Measurements from ENCODE around the gene IGF2. TPM values are rescaled to one million over a fixed set of nuclear protein-coding genes. Genes with fewer than 3 reads are reported as not detected.

The IGF2 gene
- total RNA-seq, 2 experiments from 2014 or later = not detected

- ATAC-seq (no peak), DNase-seq (no peak)
- H3K9me3 Mint-ChIP-seq (ENCODE audit: insufficient read depth) = no peaks in the 10 kb centered on the region
- peaks cover 59% of the 10 kb centered on the region for H3K27me3 Mint-ChIP-seq (ENCODE audit: low read depth)
- no peaks in the 10 kb centered on the region for H3K36me3 Mint-ChIP-seq (ENCODE audit: low read depth)
- H3K4me3 Mint-ChIP-seq = no peak overlapping the region
- CTCF ChIA-PET = interaction anchor here (1.2 to 10.2 kb wide), 3 partner anchors 9 to 454 kb away, joined by 3 to 261 read pairs (median 5); no protein-coding TSS in a partner anchor
- H3K4me1 Mint-ChIP-seq (ENCODE audit: low read depth) = peaks cover 12% of the 10 kb centered on the region
- POLR2A ChIA-PET = no interaction called here
- no peak overlapping the region for H3K27ac Mint-ChIP-seq
Observed at GRCh38 chr11:2147391-2147790, 8.2 kb upstream of the IGF2 start.

GRCh38 chr11:2146051-2146450 is 6.9 kb upstream of the IGF2 start:
- H3K4me1 Mint-ChIP-seq (ENCODE audit: low read depth) = peaks cover 10% of the 10 kb centered on the region
- H3K27ac Mint-ChIP-seq = no peak overlapping the region
- ATAC-seq (no peak), DNase-seq (no peak)
- ChIA-PET CTCF (interaction anchor here (10.2 kb wide), 1 partner anchor 108 kb away, joined by 261 read pairs; no protein-coding TSS in a partner anchor), POLR2A (no interaction called here)
- H3K27me3 Mint-ChIP-seq (ENCODE audit: low read depth) = peaks cover 70% of the 10 kb centered on the region
- no peak overlapping the region for H3K4me3 Mint-ChIP-seq
- H3K9me3 Mint-ChIP-seq (ENCODE audit: insufficient read depth) = no peaks in the 10 kb centered on the region
- no peaks in the 10 kb centered on the region for H3K36me3 Mint-ChIP-seq (ENCODE audit: low read depth)

GRCh38 chr11:2144544-2145248 is 5.5 kb upstream of the IGF2 start:
- H3K27me3 Mint-ChIP-seq (ENCODE audit: low read depth) = peaks cover 71% of the 10 kb centered on the region
- CTCF ChIA-PET = interaction anchor here (0.7 to 1.3 kb wide), 2 partner anchors 8 to 52 kb away, joined by 3 to 4 read pairs; no protein-coding TSS in a partner anchor
- peaks cover 10% of the 10 kb centered on the region for H3K4me1 Mint-ChIP-seq (ENCODE audit: low read depth)
- no peaks in the 10 kb centered on the region for H3K9me3 Mint-ChIP-seq (ENCODE audit: insufficient read depth)
- ATAC-seq = no peak
- DNase-seq = no peak
- POLR2A ChIA-PET = no interaction called here
- H3K27ac Mint-ChIP-seq = no peak overlapping the region
- H3K36me3 Mint-ChIP-seq (ENCODE audit: low read depth) = no peaks in the 10 kb centered on the region
- H3K4me3 Mint-ChIP-seq = no peak overlapping the region

- DNase-seq (no peak), ATAC-seq (no peak)
- ChIA-PET CTCF (interaction anchor here (0.7 to 3.6 kb wide), 4 partner anchors 7 to 106 kb away, joined by 3 to 24 read pairs (median 4); no protein-coding TSS in a partner anchor), POLR2A (no interaction called here)
- Mint-ChIP-seq H3K36me3 (ENCODE audit: low read depth) (no peaks in the 10 kb centered on the region), H3K4me3 (no peak overlapping the region), H3K9me3 (ENCODE audit: insufficient read depth) (no peaks in the 10 kb centered on the region), H3K4me1 (ENCODE audit: low read depth) (peaks cover 10% of the 10 kb centered on the region), H3K27me3 (ENCODE audit: low read depth) (peaks cover 67% of the 10 kb centered on the region), H3K27ac (no peak overlapping the region)
Observed at GRCh38 chr11:2143799-2144543, 4.8 kb upstream of the IGF2 start.

- CTCF ChIA-PET = interaction anchor here (0.9 to 3.6 kb wide), 2 partner anchors 8 to 106 kb away, joined by 4 to 24 read pairs; no protein-coding TSS in a partner anchor
- Mint-ChIP-seq H3K4me1 (ENCODE audit: low read depth) (peaks cover 10% of the 10 kb centered on the region), H3K9me3 (ENCODE audit: insufficient read depth) (no peaks in the 10 kb centered on the region), H3K36me3 (ENCODE audit: low read depth) (no peaks in the 10 kb centered on the region), H3K27me3 (ENCODE audit: low read depth) (peaks cover 65% of the 10 kb centered on the region), H3K27ac (no peak overlapping the region), H3K4me3 (no peak overlapping the region)
- ATAC-seq (no peak), DNase-seq (no peak)
- POLR2A ChIA-PET = no interaction called here
Observed at GRCh38 chr11:2143477-2143798, 4.2 kb upstream of the IGF2 start.

GRCh38 chr11:2142762-2143202 is 3.6 kb upstream of the IGF2 start:
- no peak for DNase-seq
- no peaks in the 10 kb centered on the region for H3K9me3 Mint-ChIP-seq (ENCODE audit: insufficient read depth)
- ChIA-PET POLR2A (no interaction called here), CTCF (interaction anchor here (3.6 kb wide), 1 partner anchor 8 kb away, joined by 24 read pairs; no protein-coding TSS in a partner anchor)
- H3K27ac Mint-ChIP-seq = no peak overlapping the region
- H3K4me1 Mint-ChIP-seq (ENCODE audit: low read depth) = peaks cover 10% of the 10 kb centered on the region
- H3K27me3 Mint-ChIP-seq (ENCODE audit: low read depth) = peaks cover 62% of the 10 kb centered on the region
- ATAC-seq = no peak
- H3K4me3 Mint-ChIP-seq = no peak overlapping the region
- H3K36me3 Mint-ChIP-seq (ENCODE audit: low read depth) = no peaks in the 10 kb centered on the region

- CTCF ChIA-PET = interaction anchor here (3.6 kb wide), 1 partner anchor 9 kb away, joined by 24 read pairs; no protein-coding TSS in a partner anchor
- ATAC-seq = no peak
- peaks cover 10% of the 10 kb centered on the region for H3K4me1 Mint-ChIP-seq (ENCODE audit: low read depth)
- H3K27ac Mint-ChIP-seq = no peak overlapping the region
- H3K4me3 Mint-ChIP-seq = no peak overlapping the region
- DNase-seq = no peak
- H3K36me3 Mint-ChIP-seq (ENCODE audit: low read depth) = no peaks in the 10 kb centered on the region
- peaks cover 65% of the 10 kb centered on the region for H3K27me3 Mint-ChIP-seq (ENCODE audit: low read depth)
- H3K9me3 Mint-ChIP-seq (ENCODE audit: insufficient read depth) = no peaks in the 10 kb centered on the region
- POLR2A ChIA-PET = no interaction called here
Observed at GRCh38 chr11:2142300-2142759, 3.1 kb upstream of the IGF2 start.

GRCh38 chr11:2140411-2141400 is 1.5 kb upstream of the IGF2 start:
- no peaks in the 10 kb centered on the region for H3K36me3 Mint-ChIP-seq (ENCODE audit: low read depth)
- H3K4me3 Mint-ChIP-seq = no peak overlapping the region
- ChIA-PET CTCF (interaction anchor here (0.7 to 3.6 kb wide), 2 partner anchors 10 to 446 kb away, joined by 3 to 24 read pairs; no protein-coding TSS in a partner anchor), POLR2A (no interaction called here)
- DNase-seq (no peak), ATAC-seq (no peak)
- H3K27ac Mint-ChIP-seq = no peak overlapping the region
- no peaks in the 10 kb centered on the region for H3K9me3 Mint-ChIP-seq (ENCODE audit: insufficient read depth)
- peaks cover 68% of the 10 kb centered on the region for H3K27me3 Mint-ChIP-seq (ENCODE audit: low read depth)
- H3K4me1 Mint-ChIP-seq (ENCODE audit: low read depth) = peaks cover 10% of the 10 kb centered on the region

GRCh38 chr11:2139621-2140337 is 590 bp upstream of the IGF2 start:
- ChIA-PET CTCF (no interaction called here), POLR2A (no interaction called here)
- ATAC-seq (no peak), DNase-seq (no peak)
- H3K4me1 Mint-ChIP-seq (ENCODE audit: low read depth) = peaks cover 10% of the 10 kb centered on the region
- H3K36me3 Mint-ChIP-seq (ENCODE audit: low read depth) = no peaks in the 10 kb centered on the region
- H3K4me3 Mint-ChIP-seq = no peak overlapping the region
- no peaks in the 10 kb centered on the region for H3K9me3 Mint-ChIP-seq (ENCODE audit: insufficient read depth)
- no peak overlapping the region for H3K27ac Mint-ChIP-seq
- peaks cover 62% of the 10 kb centered on the region for H3K27me3 Mint-ChIP-seq (ENCODE audit: low read depth)

GRCh38 chr11:2138431-2139122 is 612 bp downstream of the IGF2 start:
- ATAC-seq (no peak), DNase-seq (no peak)
- CTCF ChIA-PET = no interaction called here
- H3K4me3 Mint-ChIP-seq = no peak overlapping the region
- no peak overlapping the region for H3K27ac Mint-ChIP-seq
- peaks cover 10% of the 10 kb centered on the region for H3K4me1 Mint-ChIP-seq (ENCODE audit: low read depth)
- H3K9me3 Mint-ChIP-seq (ENCODE audit: insufficient read depth) = no peaks in the 10 kb centered on the region
- H3K27me3 Mint-ChIP-seq (ENCODE audit: low read depth) = peaks cover 57% of the 10 kb centered on the region
- POLR2A ChIA-PET = no interaction called here
- H3K36me3 Mint-ChIP-seq (ENCODE audit: low read depth) = no peaks in the 10 kb centered on the region
